ENCODE measurements around the gene KIF17. TPM values are rescaled to one million over a fixed set of nuclear protein-coding genes. Genes with fewer than 3 reads are reported as not detected.

KIF17 gene
- total and polyA plus RNA-seq, 2 of the 8 experiments (the other 6 are each of a cell fraction or from before 2014, with no cell fraction given), result 6.9 to 10.4 TPM

DNA sequence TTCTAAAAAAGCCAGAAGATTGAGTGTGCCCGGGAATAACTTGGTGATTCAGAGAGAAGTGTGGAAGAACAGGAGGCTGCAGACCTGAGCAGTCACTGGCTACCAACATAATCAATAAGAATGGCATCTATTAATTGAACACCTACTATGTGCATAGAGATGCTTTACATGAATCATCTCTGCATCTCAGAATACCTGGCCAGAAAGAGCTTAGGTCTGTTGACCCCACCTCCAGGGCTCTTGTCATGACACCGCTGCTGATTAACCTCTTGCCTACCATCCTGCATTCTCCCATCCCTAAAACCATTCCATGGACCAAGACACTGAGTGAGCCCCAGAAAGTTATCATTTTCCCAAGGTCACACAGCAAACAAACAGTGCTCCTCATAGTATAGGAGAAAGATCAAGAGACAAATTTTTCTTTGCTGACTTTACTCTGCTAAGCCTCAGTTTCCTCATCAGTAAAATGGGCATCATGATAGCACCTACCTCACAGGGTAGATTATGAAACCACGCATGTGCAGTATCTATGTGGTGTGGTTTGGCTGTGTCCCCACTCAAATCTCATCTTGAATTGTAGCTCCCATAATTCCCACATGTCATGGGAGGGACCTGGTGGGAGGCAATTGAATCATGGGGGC lies 100.8 kb downstream of the KIF17 start (continued):
- TF ChIP-seq, protein P1, sequence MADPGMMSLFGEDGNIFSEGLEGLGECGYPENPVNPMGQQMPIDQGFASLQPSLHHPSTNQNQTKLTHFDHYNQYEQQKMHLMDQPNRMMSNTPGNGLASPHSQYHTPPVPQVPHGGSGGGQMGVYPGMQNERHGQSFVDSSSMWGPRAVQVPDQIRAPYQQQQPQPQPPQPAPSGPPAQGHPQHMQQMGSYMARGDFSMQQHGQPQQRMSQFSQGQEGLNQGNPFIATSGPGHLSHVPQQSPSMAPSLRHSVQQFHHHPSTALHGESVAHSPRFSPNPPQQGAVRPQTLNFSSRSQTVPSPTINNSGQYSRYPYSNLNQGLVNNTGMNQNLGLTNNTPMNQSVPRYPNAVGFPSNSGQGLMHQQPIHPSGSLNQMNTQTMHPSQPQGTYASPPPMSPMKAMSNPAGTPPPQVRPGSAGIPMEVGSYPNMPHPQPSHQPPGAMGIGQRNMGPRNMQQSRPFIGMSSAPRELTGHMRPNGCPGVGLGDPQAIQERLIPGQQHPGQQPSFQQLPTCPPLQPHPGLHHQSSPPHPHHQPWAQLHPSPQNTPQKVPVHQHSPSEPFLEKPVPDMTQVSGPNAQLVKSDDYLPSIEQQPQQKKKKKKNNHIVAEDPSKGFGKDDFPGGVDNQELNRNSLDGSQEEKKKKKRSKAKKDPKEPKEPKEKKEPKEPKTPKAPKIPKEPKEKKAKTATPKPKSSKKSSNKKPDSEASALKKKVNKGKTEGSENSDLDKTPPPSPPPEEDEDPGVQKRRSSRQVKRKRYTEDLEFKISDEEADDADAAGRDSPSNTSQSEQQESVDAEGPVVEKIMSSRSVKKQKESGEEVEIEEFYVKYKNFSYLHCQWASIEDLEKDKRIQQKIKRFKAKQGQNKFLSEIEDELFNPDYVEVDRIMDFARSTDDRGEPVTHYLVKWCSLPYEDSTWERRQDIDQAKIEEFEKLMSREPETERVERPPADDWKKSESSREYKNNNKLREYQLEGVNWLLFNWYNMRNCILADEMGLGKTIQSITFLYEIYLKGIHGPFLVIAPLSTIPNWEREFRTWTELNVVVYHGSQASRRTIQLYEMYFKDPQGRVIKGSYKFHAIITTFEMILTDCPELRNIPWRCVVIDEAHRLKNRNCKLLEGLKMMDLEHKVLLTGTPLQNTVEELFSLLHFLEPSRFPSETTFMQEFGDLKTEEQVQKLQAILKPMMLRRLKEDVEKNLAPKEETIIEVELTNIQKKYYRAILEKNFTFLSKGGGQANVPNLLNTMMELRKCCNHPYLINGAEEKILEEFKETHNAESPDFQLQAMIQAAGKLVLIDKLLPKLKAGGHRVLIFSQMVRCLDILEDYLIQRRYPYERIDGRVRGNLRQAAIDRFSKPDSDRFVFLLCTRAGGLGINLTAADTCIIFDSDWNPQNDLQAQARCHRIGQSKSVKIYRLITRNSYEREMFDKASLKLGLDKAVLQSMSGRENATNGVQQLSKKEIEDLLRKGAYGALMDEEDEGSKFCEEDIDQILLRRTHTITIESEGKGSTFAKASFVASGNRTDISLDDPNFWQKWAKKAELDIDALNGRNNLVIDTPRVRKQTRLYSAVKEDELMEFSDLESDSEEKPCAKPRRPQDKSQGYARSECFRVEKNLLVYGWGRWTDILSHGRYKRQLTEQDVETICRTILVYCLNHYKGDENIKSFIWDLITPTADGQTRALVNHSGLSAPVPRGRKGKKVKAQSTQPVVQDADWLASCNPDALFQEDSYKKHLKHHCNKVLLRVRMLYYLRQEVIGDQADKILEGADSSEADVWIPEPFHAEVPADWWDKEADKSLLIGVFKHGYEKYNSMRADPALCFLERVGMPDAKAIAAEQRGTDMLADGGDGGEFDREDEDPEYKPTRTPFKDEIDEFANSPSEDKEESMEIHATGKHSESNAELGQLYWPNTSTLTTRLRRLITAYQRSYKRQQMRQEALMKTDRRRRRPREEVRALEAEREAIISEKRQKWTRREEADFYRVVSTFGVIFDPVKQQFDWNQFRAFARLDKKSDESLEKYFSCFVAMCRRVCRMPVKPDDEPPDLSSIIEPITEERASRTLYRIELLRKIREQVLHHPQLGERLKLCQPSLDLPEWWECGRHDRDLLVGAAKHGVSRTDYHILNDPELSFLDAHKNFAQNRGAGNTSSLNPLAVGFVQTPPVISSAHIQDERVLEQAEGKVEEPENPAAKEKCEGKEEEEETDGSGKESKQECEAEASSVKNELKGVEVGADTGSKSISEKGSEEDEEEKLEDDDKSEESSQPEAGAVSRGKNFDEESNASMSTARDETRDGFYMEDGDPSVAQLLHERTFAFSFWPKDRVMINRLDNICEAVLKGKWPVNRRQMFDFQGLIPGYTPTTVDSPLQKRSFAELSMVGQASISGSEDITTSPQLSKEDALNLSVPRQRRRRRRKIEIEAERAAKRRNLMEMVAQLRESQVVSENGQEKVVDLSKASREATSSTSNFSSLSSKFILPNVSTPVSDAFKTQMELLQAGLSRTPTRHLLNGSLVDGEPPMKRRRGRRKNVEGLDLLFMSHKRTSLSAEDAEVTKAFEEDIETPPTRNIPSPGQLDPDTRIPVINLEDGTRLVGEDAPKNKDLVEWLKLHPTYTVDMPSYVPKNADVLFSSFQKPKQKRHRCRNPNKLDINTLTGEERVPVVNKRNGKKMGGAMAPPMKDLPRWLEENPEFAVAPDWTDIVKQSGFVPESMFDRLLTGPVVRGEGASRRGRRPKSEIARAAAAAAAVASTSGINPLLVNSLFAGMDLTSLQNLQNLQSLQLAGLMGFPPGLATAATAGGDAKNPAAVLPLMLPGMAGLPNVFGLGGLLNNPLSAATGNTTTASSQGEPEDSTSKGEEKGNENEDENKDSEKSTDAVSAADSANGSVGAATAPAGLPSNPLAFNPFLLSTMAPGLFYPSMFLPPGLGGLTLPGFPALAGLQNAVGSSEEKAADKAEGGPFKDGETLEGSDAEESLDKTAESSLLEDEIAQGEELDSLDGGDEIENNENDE (IDR thresholded peaks at IDR 0.05; ENCODE audit: insufficient replicate concordance, low read length), result no peak
- TF ChIP-seq TAF7 (optimal IDR thresholded peaks at IDR 0.05; ENCODE audit: borderline replicate concordance, low read depth, low read length), result no peak
- no peak for TF ChIP-seq SRF (IDR thresholded peaks at IDR 0.05; ENCODE audit: low read depth, low read length)
- no peak for TF ChIP-seq SP4 (IDR thresholded peaks at IDR 0.05; ENCODE audit: low read length)
- TF ChIP-seq TAF1 (IDR thresholded peaks at IDR 0.05; ENCODE audit: low read depth, low read length), result no peak
- TF ChIP-seq EZH2 (IDR thresholded peaks at IDR 0.05; ENCODE audit: low read depth, low read length, severe bottlenecking), result no peak
- no peak for TF ChIP-seq ASH2L (IDR thresholded peaks at IDR 0.05; ENCODE audit: low read length)
- TF ChIP-seq, protein P2, sequence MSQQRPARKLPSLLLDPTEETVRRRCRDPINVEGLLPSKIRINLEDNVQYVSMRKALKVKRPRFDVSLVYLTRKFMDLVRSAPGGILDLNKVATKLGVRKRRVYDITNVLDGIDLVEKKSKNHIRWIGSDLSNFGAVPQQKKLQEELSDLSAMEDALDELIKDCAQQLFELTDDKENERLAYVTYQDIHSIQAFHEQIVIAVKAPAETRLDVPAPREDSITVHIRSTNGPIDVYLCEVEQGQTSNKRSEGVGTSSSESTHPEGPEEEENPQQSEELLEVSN (IDR thresholded peaks at IDR 0.05), result no peak
- no peak for TF ChIP-seq FOSL1 (IDR thresholded peaks at IDR 0.05; ENCODE audit: insufficient read depth, low read depth, low read length)
- TF ChIP-seq RBBP5 (IDR thresholded peaks at IDR 0.05; ENCODE audit: borderline replicate concordance, low read depth, low read length), result no peak
